ENCODE data around the gene PEMT. TPM values are rescaled to one million over a fixed set of nuclear protein-coding genes. Genes with fewer than 3 reads are reported as not detected.

PEMT gene
- total and polyA plus RNA-seq, 2 donors from 2014 or later: 36.8 to 52.1 TPM

DNA sequence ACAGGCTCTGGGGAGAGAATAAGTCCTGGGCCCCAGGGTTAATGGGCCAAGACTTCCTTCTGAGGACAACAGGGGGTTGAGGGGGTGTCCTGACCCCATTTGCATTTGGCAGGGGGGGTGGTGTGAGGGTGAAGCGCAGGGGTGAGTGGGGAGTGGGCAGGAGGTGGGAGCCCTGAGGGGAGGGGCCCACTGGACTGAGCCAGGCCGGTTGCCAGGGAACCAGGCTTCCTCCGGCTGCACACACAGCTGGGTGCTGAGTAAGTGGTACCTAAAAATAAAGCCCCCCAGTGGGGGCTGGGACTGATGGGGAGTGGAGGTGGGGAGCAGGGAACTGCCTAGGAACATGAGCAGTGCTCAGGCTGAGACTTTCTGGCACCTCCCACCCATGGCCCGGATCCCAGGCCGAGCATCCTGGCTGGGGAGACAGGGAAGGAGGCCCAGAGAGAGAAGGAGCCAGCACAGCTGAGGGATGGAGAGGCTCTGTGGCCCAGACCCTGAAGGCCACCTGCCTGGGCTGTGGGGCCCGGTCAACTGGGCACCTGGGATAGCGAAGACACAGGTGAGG lies 87.9 kb downstream of the PEMT start:
- intact Hi-C loops (cut with DNase I): no loop called here
- Histone ChIP-seq H3K9ac (ENCODE audit: low read length in 3 of 3) (no peak overlapping the region), H3K4me3 (ENCODE audit: low read length in 3 of 3) (no peak overlapping the region), H3K36me3 (ENCODE audit: control insufficient read depth in 2 of 3, insufficient read depth in 3 of 3, low read length in 3 of 3) (no peaks in the 10 kb centered on the region), H3K4me1 (ENCODE audit: control insufficient read depth in 2 of 3, insufficient read depth in 2 of 3, low read depth in 1 of 3, low read length in 3 of 3) (peaks cover 0 to 3% (median 0%) of the 10 kb centered on the region in 3 donors), H3K27me3 (ENCODE audit: control insufficient read depth, insufficient read depth, low read length) (no peaks in the 10 kb centered on the region), H3K27ac (ENCODE audit: low read depth in 2 of 2, low read length in 2 of 2) (no peak overlapping the region), H3K9me3 (ENCODE audit: control insufficient read depth in 2 of 3, insufficient read depth in 1 of 3, low read length in 3 of 3) (no peaks in the 10 kb centered on the region)
- DNase-seq (peak in 1 of 5 donors; percentile 43), FAIRE-seq (no peak)
- TF ChIP-seq, protein P1, sequence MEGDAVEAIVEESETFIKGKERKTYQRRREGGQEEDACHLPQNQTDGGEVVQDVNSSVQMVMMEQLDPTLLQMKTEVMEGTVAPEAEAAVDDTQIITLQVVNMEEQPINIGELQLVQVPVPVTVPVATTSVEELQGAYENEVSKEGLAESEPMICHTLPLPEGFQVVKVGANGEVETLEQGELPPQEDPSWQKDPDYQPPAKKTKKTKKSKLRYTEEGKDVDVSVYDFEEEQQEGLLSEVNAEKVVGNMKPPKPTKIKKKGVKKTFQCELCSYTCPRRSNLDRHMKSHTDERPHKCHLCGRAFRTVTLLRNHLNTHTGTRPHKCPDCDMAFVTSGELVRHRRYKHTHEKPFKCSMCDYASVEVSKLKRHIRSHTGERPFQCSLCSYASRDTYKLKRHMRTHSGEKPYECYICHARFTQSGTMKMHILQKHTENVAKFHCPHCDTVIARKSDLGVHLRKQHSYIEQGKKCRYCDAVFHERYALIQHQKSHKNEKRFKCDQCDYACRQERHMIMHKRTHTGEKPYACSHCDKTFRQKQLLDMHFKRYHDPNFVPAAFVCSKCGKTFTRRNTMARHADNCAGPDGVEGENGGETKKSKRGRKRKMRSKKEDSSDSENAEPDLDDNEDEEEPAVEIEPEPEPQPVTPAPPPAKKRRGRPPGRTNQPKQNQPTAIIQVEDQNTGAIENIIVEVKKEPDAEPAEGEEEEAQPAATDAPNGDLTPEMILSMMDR (IDR thresholded peaks at IDR 0.05; ENCODE audit: borderline replicate concordance, extremely low read depth, insufficient read depth): no peak

DNA sequence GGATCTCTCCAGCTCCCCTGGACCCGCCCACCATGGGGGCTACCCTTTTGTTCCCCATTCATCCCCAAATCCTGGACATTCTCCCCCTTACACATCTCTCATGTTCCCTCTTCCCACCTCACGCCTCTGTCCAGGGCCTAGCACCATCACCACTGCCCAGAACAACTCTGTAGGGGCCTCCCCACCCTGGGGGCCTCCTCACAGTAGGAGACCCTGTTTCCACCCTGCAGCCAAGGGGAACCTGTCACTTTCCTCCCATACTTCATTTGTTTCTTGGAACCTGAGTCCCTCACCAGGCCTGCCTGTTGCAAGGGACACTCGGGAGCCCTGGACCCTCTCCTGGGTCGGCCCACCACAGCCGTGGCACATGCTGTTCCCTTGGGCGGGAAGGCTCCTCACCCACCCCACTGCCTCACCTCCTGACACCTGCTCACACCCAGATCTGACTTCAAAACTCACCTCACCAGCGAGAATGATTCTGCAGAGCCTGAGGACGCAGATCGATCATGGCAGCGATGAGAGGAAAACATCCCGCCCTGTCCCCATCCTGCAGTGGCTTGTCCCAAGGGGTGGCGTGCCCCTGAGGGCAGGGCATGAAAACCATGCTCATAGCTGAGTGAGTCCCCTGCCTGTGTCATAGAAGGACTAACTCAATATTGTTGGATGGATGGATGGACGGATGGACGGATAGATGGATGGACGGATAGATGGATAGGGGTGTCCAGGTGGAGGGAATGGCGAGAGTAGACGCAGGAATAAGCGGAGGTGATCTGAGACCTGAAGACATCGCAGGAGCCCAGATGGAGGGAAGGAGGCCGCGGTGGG lies 88.6 kb downstream of the PEMT start:
- no peak for FAIRE-seq
- Histone ChIP-seq H3K9ac (ENCODE audit: low read length in 3 of 3) (no peak overlapping the region), H3K4me1 (ENCODE audit: control insufficient read depth in 2 of 3, insufficient read depth in 2 of 3, low read depth in 1 of 3, low read length in 3 of 3) (peaks cover 0 to 3% (median 0%) of the 10 kb centered on the region in 3 donors), H3K4me3 (ENCODE audit: low read length in 3 of 3) (no peak overlapping the region), H3K9me3 (ENCODE audit: control insufficient read depth in 2 of 3, insufficient read depth in 1 of 3, low read length in 3 of 3) (no peaks in the 10 kb centered on the region), H3K27ac (ENCODE audit: low read depth in 2 of 2, low read length in 2 of 2) (no peak overlapping the region), H3K27me3 (ENCODE audit: control insufficient read depth, insufficient read depth, low read length) (no peaks in the 10 kb centered on the region), H3K36me3 (ENCODE audit: control insufficient read depth in 2 of 3, insufficient read depth in 3 of 3, low read length in 3 of 3) (no peaks in the 10 kb centered on the region)
- peak in 2 of 5 donors; percentile 26 to 62 for DNase-seq
- TF ChIP-seq, protein P1 (IDR thresholded peaks at IDR 0.05; ENCODE audit: borderline replicate concordance, extremely low read depth, insufficient read depth): no peak
- intact Hi-C loops (cut with DNase I): no loop called here

DNA sequence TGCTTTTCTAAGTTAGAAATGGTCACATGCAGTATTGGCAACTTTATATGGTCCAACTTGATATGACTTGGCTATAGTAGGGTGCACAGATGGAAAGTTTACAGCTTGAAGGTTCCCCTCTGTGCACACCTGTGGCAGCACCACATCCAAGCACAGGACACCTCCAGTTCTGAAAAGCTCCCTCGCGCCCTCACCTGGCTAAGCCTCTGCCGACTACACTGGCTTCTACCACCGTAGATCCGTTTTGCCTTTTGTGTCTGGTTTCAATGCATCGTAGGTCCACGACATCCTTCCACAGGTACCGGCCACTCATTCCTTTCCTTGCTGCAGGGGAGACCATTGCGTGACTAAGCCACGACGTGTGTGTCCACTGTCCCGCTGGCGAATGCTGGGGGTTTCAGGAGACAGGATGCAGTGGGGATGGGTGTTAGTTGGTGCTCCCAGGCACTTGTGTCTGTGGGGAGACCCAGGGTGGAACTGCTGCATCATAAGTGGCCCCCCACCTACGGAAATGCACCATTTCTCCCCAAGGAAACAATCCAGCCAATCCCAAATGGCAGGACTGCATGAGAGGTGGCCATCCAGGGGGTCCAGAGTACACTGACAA lies 90.4 kb downstream of the PEMT start:
- no peaks in the 10 kb centered on the region for H3K9me3 ChIP-seq (ENCODE audit: control insufficient read depth in 2 of 3, insufficient read depth in 1 of 3, low read length in 3 of 3)
- no peaks in the 10 kb centered on the region for H3K36me3 ChIP-seq (ENCODE audit: control insufficient read depth in 2 of 3, insufficient read depth in 3 of 3, low read length in 3 of 3)
- H3K27me3 ChIP-seq (ENCODE audit: control insufficient read depth, insufficient read depth, low read length): no peaks in the 10 kb centered on the region
- no peak overlapping the region for H3K4me3 ChIP-seq (ENCODE audit: low read length in 3 of 3)
- no peak overlapping the region for H3K27ac ChIP-seq (ENCODE audit: low read depth in 2 of 2, low read length in 2 of 2)
- TF ChIP-seq, protein P1 (IDR thresholded peaks at IDR 0.05; ENCODE audit: borderline replicate concordance, extremely low read depth, insufficient read depth): no peak
- no peak for FAIRE-seq
- H3K4me1 ChIP-seq (ENCODE audit: control insufficient read depth in 2 of 3, insufficient read depth in 2 of 3, low read depth in 1 of 3, low read length in 3 of 3): peaks cover 0 to 6% (median 0%) of the 10 kb centered on the region in 3 donors
- DNase-seq: peak in 2 of 5 donors; percentile 24 to 42
- intact Hi-C loops (cut with DNase I): no loop called here
- no peak overlapping the region for H3K9ac ChIP-seq (ENCODE audit: low read length in 3 of 3)

All from kidney (tissue), 14 donors.